GM23338 (cell line): Measurements from ENCODE around the gene OST4. TPM values are rescaled to one million over a fixed set of nuclear protein-coding genes. Genes with fewer than 3 reads are reported as not detected.
"Not testable (repeated sequence)": the region's sequence is repeated elsewhere in the genome, so short reads cannot be mapped to it uniquely, and the experiment has no call there.

Experiments used
- ATAC-seq: fragments of 200-7000 bp; cut with Tn5 transposase; 3 replicates; pipeline ENCODE4 v1.9.1; 2020
- DNase-seq: peaks from one replicate; pipeline ENCODE4 v3.0.0-alpha.2; 2015; ENCODE audit warnings: low spot score
- H2AFZ ChIP-seq: fragments of 200-600 bp; sonication (generic); 2 replicates; pipeline ENCODE4 v1.8.0; 2016; ENCODE audit warnings: antibody characterized with exemption, mild to moderate bottlenecking, moderate library complexity
- H3F3A ChIP-seq: fragments of 200-600 bp; sonication (generic); replicated peaks from 2 replicates; pipeline ENCODE4 v1.8.0; 2017; ENCODE audit warnings: antibody characterized with exemption, mixed run types, low read depth
- H3K27ac ChIP-seq: fragments of 200-600 bp; sonication (generic); 2 replicates; pipeline ENCODE4 v1.6.1; 2016; ENCODE audit warnings: low read depth
- H3K27me3 ChIP-seq: fragments of 200-600 bp; sonication (generic); 2 replicates; pipeline ENCODE4 v1.8.0; 2016; ENCODE audit warnings: mild to moderate bottlenecking, mixed run types, moderate library complexity; ENCODE audit not compliant: insufficient read depth
- H3K36me3 ChIP-seq: fragments of 200-600 bp; sonication (generic); 2 replicates; pipeline ENCODE4 v1.8.0; 2016; ENCODE audit warnings: mild to moderate bottlenecking; ENCODE audit not compliant: insufficient read depth
- H3K4me1 ChIP-seq: fragments of 200-600 bp; sonication (generic); 2 replicates; pipeline ENCODE4 v1.8.0; 2016; ENCODE audit warnings: mild to moderate bottlenecking, moderate library complexity; ENCODE audit not compliant: insufficient read depth
- H3K4me2 ChIP-seq: fragments of 200-600 bp; sonication (generic); 2 replicates; pipeline ENCODE4 v1.7.1; 2017; ENCODE audit warnings: mixed run types
- H3K4me3 ChIP-seq: fragments of 200-600 bp; sonication (generic); 2 replicates; pipeline ENCODE4 v1.6.1; 2016; ENCODE audit warnings: mixed run types
- H3K79me2 ChIP-seq: fragments of 200-600 bp; sonication (generic); replicated peaks from 2 replicates; pipeline ENCODE4 v1.8.0; 2017; ENCODE audit warnings: mild to moderate bottlenecking; ENCODE audit not compliant: insufficient read depth
- H3K9me2 ChIP-seq: fragments of 200-600 bp; sonication (generic); 2 replicates; pipeline ENCODE4 v1.8.0; 2017; ENCODE audit not compliant: insufficient read depth
- H4K20me1 ChIP-seq: fragments of 200-600 bp; sonication (generic); replicated peaks from 2 replicates; pipeline ENCODE4 v1.8.0; 2017; ENCODE audit warnings: mild to moderate bottlenecking; ENCODE audit not compliant: insufficient read depth
- H3K27ac Mint-ChIP-seq: 2 replicates; pipeline ENCODE4 v1.8.0; 2020; ENCODE audit warnings: inconsistent platforms, mild to moderate bottlenecking, moderate library complexity, mixed read lengths
- H3K27me3 Mint-ChIP-seq: 3 replicates; pipeline ENCODE4 v1.8.0; 2022; ENCODE audit warnings: low read depth, mild to moderate bottlenecking, moderate library complexity, mixed read lengths, inconsistent platforms; ENCODE audit not compliant: insufficient read depth, poor library complexity
- H3K36me3 Mint-ChIP-seq: 3 replicates; pipeline ENCODE4 v1.8.0; 2021; ENCODE audit warnings: low read depth, mild to moderate bottlenecking, inconsistent platforms, moderate library complexity, mixed read lengths
- H3K4me1 Mint-ChIP-seq: 3 replicates; pipeline ENCODE4 v1.8.0; 2020; ENCODE audit warnings: mild to moderate bottlenecking, inconsistent platforms, mixed read lengths
- H3K4me3 Mint-ChIP-seq: 3 replicates; pipeline ENCODE4 v1.8.0; 2021; ENCODE audit warnings: moderate library complexity, mild to moderate bottlenecking, inconsistent platforms, mixed read lengths
- H3K9me3 Mint-ChIP-seq: 3 replicates; pipeline ENCODE4 v1.8.0; 2020; ENCODE audit warnings: moderate library complexity, mild to moderate bottlenecking, inconsistent platforms, mixed read lengths
- CTCF ChIP-seq, 2 experiments: fragments of 200-600 bp in 1 of 2; sonication (generic) in 1 of 2; conservative IDR thresholded peaks; 2 replicates each; pipeline versions ENCODE4 v1.5.1 to v1.6.1; 2016 to 2017; ENCODE audit warnings: antibody characterized with exemption in 2 of 2, low read depth in 2 of 2, mild to moderate bottlenecking in 2 of 2, moderate library complexity in 1 of 2
- EZH2 ChIP-seq: fragments of 200-600 bp; sonication (generic); IDR thresholded peaks from one replicate; pipeline ENCODE4 v1.8.0; 2017; ENCODE audit warnings: antibody characterized with exemption, mild to moderate bottlenecking, low read depth; ENCODE audit not compliant: unreplicated experiment
- EZH2phosphoT487 ChIP-seq: fragments of 200-600 bp; sonication (generic); IDR thresholded peaks from one replicate; pipeline ENCODE4 v1.8.1; 2018; ENCODE audit warnings: antibody characterized with exemption; ENCODE audit not compliant: unreplicated experiment
- NANOG ChIP-seq: IDR thresholded peaks from 2 replicates; pipeline ENCODE4 v1.6.1; 2016; ENCODE audit warnings: antibody characterized with exemption, borderline replicate concordance
- REST ChIP-seq: IDR thresholded peaks from one replicate; pipeline ENCODE4 v1.6.1; 2018; ENCODE audit warnings: antibody characterized with exemption; ENCODE audit not compliant: unreplicated experiment
- STAT1 ChIP-seq: IDR thresholded peaks from one replicate; pipeline ENCODE4 v1.6.1; 2016; ENCODE audit warnings: antibody characterized with exemption; ENCODE audit not compliant: unreplicated experiment
- ZNF114 ChIP-seq: fragments of 250-450 bp; sonication (Bioruptor Pico); IDR thresholded peaks from 2 replicates; pipeline ENCODE4 v1.5.0; 2020; ENCODE audit warnings: mild to moderate bottlenecking, moderate library complexity
- ZNF331 ChIP-seq: fragments of 250-450 bp; sonication (Bioruptor Pico); IDR thresholded peaks from 2 replicates; pipeline ENCODE4 v1.5.0; 2020; ENCODE audit warnings: low read depth, mild to moderate bottlenecking, moderate library complexity
- ZNF462 ChIP-seq: fragments of 250-450 bp; sonication (Bioruptor Pico); IDR thresholded peaks from 2 replicates; pipeline ENCODE4 v1.5.0; 2020; ENCODE audit warnings: mild to moderate bottlenecking, moderate library complexity
- polyA plus RNA-seq: library from polyadenylated mRNA; unstranded; fragments of >200 nt; fragmentation: Nextera tagmentation; extraction: Ambion mirVana; gene quantifications from 2 replicates; pipeline ENCODE4 v1.2.1, GENCODE V29; 2016
- total RNA-seq: library from RNA; depleted of rRNA; stranded (reverse); fragments of >200 nt; shearing (Covaris generic); gene quantifications from 2 replicates; pipeline ENCODE4 v1.2.3, GENCODE V29; 2014

The OST4 gene
- total and polyA plus RNA-seq, 2 experiments from 2014 or later, result 226 to 568 TPM

- not testable (repeated sequence) for DNase-seq, H3K9me2 ChIP-seq, H3F3A ChIP-seq, H3K4me3 ChIP-seq, H3K27ac ChIP-seq, H2AFZ ChIP-seq, H4K20me1 ChIP-seq, H3K27ac Mint-ChIP-seq, ATAC-seq, H3K4me2 ChIP-seq, H3K27me3 ChIP-seq, H3K36me3 Mint-ChIP-seq, H3K36me3 ChIP-seq, H3K4me3 Mint-ChIP-seq, H3K79me2 ChIP-seq, H3K9me3 Mint-ChIP-seq
- peaks cover 13% of the 10 kb centered on the region for H3K4me1 ChIP-seq
- Mint-ChIP-seq H3K27me3 (peaks cover 18% of the 10 kb centered on the region), H3K4me1 (peaks cover 22% of the 10 kb centered on the region)
These were observed 4.1 kb upstream of the OST4 start for GRCh38 chr2:27075566-27075871.

- Mint-ChIP-seq H3K27ac (no peak overlapping the region), H3K4me3 (no peak overlapping the region), H3K27me3 (peaks cover 18% of the 10 kb centered on the region)
- TF ChIP-seq ZNF331 (CRISPR knock-in tag) (no peak), ZNF114 (CRISPR knock-in tag) (no peak), ZNF462 (CRISPR knock-in tag) (no peak), EZH2phosphoT487 (no peak), EZH2 (no peak), REST (no peak), STAT1 (no peak), NANOG (no peak), CTCF (conservative IDR thresholded peaks at IDR 0.05; ENCODE audit: low read depth in 2 of 2) (no peak)
These were observed 3.5 kb upstream of the OST4 start for GRCh38 chr2:27074738-27075565.

More at GRCh38 chr2:27074738-27075565, 3.5 kb upstream of the OST4 start:
- Histone ChIP-seq H3K36me3 (no peaks in the 10 kb centered on the region), H3K9me2 (no peaks in the 10 kb centered on the region), H2AFZ (no peak overlapping the region), H4K20me1 (peaks cover 7% of the 10 kb centered on the region), H3K27me3 (no peaks in the 10 kb centered on the region), H3K4me2 (no peak overlapping the region), H3K27ac (no peak overlapping the region), H3K4me3 (no peak overlapping the region), H3K79me2 (peaks cover 14% of the 10 kb centered on the region), H3K4me1 (peaks cover 18% of the 10 kb centered on the region), H3F3A (peaks cover 7% of the 10 kb centered on the region; the same call in 1 of the 2 replicates)
- H3K4me1 Mint-ChIP-seq, result peaks cover 20% of the 10 kb centered on the region
- DNase-seq (no peak), ATAC-seq (no peak)
- peaks cover 7% of the 10 kb centered on the region for H3K36me3 Mint-ChIP-seq
- H3K9me3 Mint-ChIP-seq, result no peaks in the 10 kb centered on the region; the same call in 2 of the 3 replicates
